HepG2 (cell line): Measurements from ENCODE around the gene RNF40. TPM values are rescaled to one million over a fixed set of nuclear protein-coding genes. Genes with fewer than 3 reads are reported as not detected.

ENCODE experiments used
- DR1 ChIP-seq: sonication (generic); formaldehyde crosslinking; IDR thresholded peaks from 2 replicates; pipeline ENCODE4 v1.8.0; 2021; ENCODE audit warnings: mild to moderate bottlenecking, missing genetic modification reagents, inconsistent platforms
- GATAD2A ChIP-seq: IDR thresholded peaks from 2 replicates; pipeline ENCODE4 v1.6.1; 2016
- HMG20A ChIP-seq: IDR thresholded peaks from 2 replicates; pipeline ENCODE4 v1.6.1; 2016; ENCODE audit warnings: borderline replicate concordance
- HOXA7 ChIP-seq: sonication (generic); formaldehyde crosslinking; IDR thresholded peaks from 2 replicates; pipeline ENCODE4 v1.8.1; 2022; ENCODE audit warnings: mild to moderate bottlenecking, missing genetic modification reagents, moderate library complexity
- NR2F6 ChIP-seq, 2 experiments: IDR thresholded peaks; 2 replicates each; pipeline ENCODE4 v1.6.1; 2016; ENCODE audit warnings: antibody characterized with exemption in 1 of 2, mild to moderate bottlenecking in 1 of 2
- NR3C1 ChIP-seq: sonication (generic); formaldehyde crosslinking; IDR thresholded peaks from 2 replicates; pipeline ENCODE4 v1.4.0; 2020; ENCODE audit warnings: missing genetic modification reagents
- PHF8 ChIP-seq: sonication (generic); formaldehyde crosslinking; IDR thresholded peaks from 2 replicates; pipeline ENCODE4 v1.5.0; 2020; ENCODE audit warnings: missing genetic modification reagents
- SALL2 ChIP-seq: sonication (generic); formaldehyde crosslinking; IDR thresholded peaks from 2 replicates; pipeline ENCODE4 v1.8.1; 2023; ENCODE audit warnings: mild to moderate bottlenecking, missing genetic modification reagents, inconsistent platforms
- SP2 ChIP-seq: sonication (generic); formaldehyde crosslinking; IDR thresholded peaks from 2 replicates; pipeline ENCODE4 v1.5.1; 2020; ENCODE audit warnings: mild to moderate bottlenecking, missing genetic modification reagents
- XRCC5 ChIP-seq: fragments of 200-400 bp; formaldehyde crosslinking; optimal IDR thresholded peaks from 2 replicates; pipeline ENCODE3; 2017; ENCODE audit warnings: mild to moderate bottlenecking, low read length
- ZNF225 ChIP-seq: sonication (generic); formaldehyde crosslinking; IDR thresholded peaks from 2 replicates; pipeline ENCODE4 v1.4.0; 2020; ENCODE audit warnings: mild to moderate bottlenecking, missing genetic modification reagents
- ZNF282 ChIP-seq: fragments of 450-650 bp; IDR thresholded peaks from 2 replicates; pipeline ENCODE4 v1.6.1; 2018; ENCODE audit not compliant: partially characterized antibody
- ZNF589 ChIP-seq: sonication (generic); formaldehyde crosslinking; conservative IDR thresholded peaks from 2 replicates; pipeline ENCODE4 v1.8.0; 2022; ENCODE audit warnings: mild to moderate bottlenecking, moderate library complexity, missing genetic modification reagents
- polyA plus RNA-seq, 8 experiments: library from polyadenylated mRNA; depleted of rRNA in 3 of 8; stranded (reverse) in 7 of 8; unstranded in 1 of 8; fragments of >200 nt; fragmentation: Illumina TruSeq in 4 of 8; extraction: Trizol in 4 of 8; gene quantifications; 2 replicates each; pipeline versions ENCODE4 v1.2.1 to v1.2.3, GENCODE V29; 2011 to 2016; ENCODE audit warnings: low read depth in 4 of 8, missing spikeins in 1 of 8, mixed read lengths in 1 of 8; ENCODE audit not compliant: insufficient read depth in 1 of 8
- total RNA-seq, 5 experiments: library from RNA; depleted of rRNA; stranded (reverse); fragments of >200 nt; fragmentation: Illumina TruSeq; extraction: Trizol; gene quantifications; 2 replicates each; pipeline ENCODE4 v1.2.3, GENCODE V29; 2016; ENCODE audit warnings: low read depth in 1 of 5
- TF ChIP-seq, protein P1 (sequence below), 2 experiments: fragments of 450-650 bp in 1 of 2; sonication (generic) in 1 of 2; formaldehyde crosslinking in 1 of 2; IDR thresholded peaks; 2 replicates each; pipeline versions ENCODE4 v1.6.1 to v1.8.0; 2016 to 2022; ENCODE audit warnings: antibody characterized with exemption in 1 of 2, mild to moderate bottlenecking in 1 of 2, missing genetic modification reagents in 1 of 2
- TF ChIP-seq, protein P2 (sequence below): IDR thresholded peaks from 2 replicates; pipeline ENCODE4 v1.6.1; 2016; ENCODE audit warnings: mild to moderate bottlenecking
- TF ChIP-seq, protein P3 (sequence below): sonication (generic); formaldehyde crosslinking; IDR thresholded peaks from 2 replicates; pipeline ENCODE4 v1.4.0; 2020; ENCODE audit warnings: missing genetic modification reagents
- TF ChIP-seq, protein P4 (sequence below): sonication (generic); formaldehyde crosslinking; IDR thresholded peaks from 2 replicates; pipeline ENCODE4 v1.9.0; 2022; ENCODE audit warnings: missing genetic modification reagents, mild to moderate bottlenecking, borderline replicate concordance

RNF40 gene
- total and polyA plus RNA-seq, 2 of the 13 experiments (the other 11 are each of a cell fraction or from before 2014, with no cell fraction given), result 84.0 to 85.6 TPM

DNA sequence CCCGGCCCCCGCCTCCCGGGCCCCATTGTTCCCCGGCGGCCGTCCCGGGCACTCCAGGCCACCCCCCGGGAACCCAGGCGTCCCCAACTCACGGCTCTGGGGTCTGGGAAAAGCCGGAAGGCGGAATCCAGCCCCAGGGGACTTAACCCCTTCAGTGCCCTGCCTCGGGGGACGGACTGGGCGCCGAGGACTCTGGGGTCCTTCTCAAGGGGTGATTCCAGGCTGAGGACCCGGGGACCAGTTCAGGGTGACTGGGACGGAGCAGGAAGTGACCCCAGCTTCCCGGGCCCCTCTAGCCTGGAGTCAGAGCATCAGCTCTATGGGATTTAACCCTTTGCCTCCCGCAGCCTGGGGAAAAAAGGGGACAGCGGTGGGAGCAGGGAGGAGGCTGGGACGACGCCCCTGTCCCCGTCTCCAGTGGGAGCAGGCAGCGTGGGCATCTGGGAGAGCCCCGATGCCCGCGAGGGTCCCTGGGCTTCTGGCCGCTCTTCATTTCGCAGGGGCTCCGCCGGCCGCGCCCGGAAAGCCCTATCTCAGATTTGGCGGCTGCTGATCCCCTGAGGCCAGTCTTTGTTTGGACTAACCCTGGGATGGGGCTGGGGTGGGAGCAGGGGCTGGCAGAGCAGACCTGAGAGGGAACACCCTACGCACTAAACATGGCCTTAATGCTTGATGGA, 25.0 kb downstream of the RNF40 start, which contains the start of gene ZNF629 (continued):
- TF ChIP-seq, protein P1, sequence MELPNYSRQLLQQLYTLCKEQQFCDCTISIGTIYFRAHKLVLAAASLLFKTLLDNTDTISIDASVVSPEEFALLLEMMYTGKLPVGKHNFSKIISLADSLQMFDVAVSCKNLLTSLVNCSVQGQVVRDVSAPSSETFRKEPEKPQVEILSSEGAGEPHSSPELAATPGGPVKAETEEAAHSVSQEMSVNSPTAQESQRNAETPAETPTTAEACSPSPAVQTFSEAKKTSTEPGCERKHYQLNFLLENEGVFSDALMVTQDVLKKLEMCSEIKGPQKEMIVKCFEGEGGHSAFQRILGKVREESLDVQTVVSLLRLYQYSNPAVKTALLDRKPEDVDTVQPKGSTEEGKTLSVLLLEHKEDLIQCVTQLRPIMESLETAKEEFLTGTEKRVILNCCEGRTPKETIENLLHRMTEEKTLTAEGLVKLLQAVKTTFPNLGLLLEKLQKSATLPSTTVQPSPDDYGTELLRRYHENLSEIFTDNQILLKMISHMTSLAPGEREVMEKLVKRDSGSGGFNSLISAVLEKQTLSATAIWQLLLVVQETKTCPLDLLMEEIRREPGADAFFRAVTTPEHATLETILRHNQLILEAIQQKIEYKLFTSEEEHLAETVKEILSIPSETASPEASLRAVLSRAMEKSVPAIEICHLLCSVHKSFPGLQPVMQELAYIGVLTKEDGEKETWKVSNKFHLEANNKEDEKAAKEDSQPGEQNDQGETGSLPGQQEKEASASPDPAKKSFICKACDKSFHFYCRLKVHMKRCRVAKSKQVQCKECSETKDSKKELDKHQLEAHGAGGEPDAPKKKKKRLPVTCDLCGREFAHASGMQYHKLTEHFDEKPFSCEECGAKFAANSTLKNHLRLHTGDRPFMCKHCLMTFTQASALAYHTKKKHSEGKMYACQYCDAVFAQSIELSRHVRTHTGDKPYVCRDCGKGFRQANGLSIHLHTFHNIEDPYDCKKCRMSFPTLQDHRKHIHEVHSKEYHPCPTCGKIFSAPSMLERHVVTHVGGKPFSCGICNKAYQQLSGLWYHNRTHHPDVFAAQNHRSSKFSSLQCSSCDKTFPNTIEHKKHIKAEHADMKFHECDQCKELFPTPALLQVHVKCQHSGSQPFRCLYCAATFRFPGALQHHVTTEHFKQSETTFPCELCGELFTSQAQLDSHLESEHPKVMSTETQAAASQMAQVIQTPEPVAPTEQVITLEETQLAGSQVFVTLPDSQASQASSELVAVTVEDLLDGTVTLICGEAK (IDR thresholded peaks at IDR 0.05), result no peak; the same call in 1 of the 2 replicates
- TF ChIP-seq, protein P1 (CRISPR knock-in tag; IDR thresholded peaks at IDR 0.05), result peak; percentile 85; the same call in 1 of the 2 replicates
- TF ChIP-seq HMG20A (CRISPR knock-in tag) (peak; percentile 43; the same call in 1 of the 2 replicates), SP2 (CRISPR knock-in tag) (no peak), NR3C1 (0 out of 2 replicates have a peak, but pooled peaks have one; percentile 21), PHF8 (CRISPR knock-in tag) (peak; percentile 87), GATAD2A (peak; percentile 84), NR2F6 (IDR thresholded peaks at IDR 0.05) (peak; percentile 46; the same call in 1 of the 2 replicates), NR2F6 (CRISPR knock-in tag; IDR thresholded peaks at IDR 0.05) (peak; percentile 68), SALL2 (peak; percentile 48), ZNF589 (peak; percentile 89; the same call in 1 of the 2 replicates), ZNF225 (CRISPR knock-in tag) (peak; percentile 33; the same call in 1 of the 2 replicates), ZNF282 (no peak), XRCC5 (peak; percentile 94), HOXA7 (CRISPR knock-in tag) (0 out of 2 replicates have a peak, but pooled peaks have one; percentile 77), DR1 (0 out of 2 replicates have a peak, but pooled peaks have one; percentile 38)
- TF ChIP-seq, protein P2, sequence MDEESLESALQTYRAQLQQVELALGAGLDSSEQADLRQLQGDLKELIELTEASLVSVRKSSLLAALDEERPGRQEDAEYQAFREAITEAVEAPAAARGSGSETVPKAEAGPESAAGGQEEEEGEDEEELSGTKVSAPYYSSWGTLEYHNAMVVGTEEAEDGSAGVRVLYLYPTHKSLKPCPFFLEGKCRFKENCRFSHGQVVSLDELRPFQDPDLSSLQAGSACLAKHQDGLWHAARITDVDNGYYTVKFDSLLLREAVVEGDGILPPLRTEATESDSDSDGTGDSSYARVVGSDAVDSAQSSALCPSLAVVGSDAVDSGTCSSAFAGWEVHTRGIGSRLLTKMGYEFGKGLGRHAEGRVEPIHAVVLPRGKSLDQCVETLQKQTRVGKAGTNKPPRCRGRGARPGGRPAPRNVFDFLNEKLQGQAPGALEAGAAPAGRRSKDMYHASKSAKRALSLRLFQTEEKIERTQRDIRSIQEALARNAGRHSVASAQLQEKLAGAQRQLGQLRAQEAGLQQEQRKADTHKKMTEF, result peak; percentile 71
- TF ChIP-seq, protein P3, sequence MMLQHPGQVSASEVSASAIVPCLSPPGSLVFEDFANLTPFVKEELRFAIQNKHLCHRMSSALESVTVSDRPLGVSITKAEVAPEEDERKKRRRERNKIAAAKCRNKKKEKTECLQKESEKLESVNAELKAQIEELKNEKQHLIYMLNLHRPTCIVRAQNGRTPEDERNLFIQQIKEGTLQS (CRISPR knock-in tag), result peak; percentile 39; the same call in 1 of the 2 replicates
- TF ChIP-seq, protein P4, sequence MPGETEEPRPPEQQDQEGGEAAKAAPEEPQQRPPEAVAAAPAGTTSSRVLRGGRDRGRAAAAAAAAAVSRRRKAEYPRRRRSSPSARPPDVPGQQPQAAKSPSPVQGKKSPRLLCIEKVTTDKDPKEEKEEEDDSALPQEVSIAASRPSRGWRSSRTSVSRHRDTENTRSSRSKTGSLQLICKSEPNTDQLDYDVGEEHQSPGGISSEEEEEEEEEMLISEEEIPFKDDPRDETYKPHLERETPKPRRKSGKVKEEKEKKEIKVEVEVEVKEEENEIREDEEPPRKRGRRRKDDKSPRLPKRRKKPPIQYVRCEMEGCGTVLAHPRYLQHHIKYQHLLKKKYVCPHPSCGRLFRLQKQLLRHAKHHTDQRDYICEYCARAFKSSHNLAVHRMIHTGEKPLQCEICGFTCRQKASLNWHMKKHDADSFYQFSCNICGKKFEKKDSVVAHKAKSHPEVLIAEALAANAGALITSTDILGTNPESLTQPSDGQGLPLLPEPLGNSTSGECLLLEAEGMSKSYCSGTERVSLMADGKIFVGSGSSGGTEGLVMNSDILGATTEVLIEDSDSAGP (CRISPR knock-in tag), result peak; percentile 90
